A673 (cell line): ENCODE measurements around the gene GADD45GIP1. TPM values are rescaled to one million over a fixed set of nuclear protein-coding genes. Genes with fewer than 3 reads are reported as not detected.

Experiments
- BruUV-seq: library from RNA; stranded (reverse); fragments of 400-500 nt; replicated peaks from 2 replicates; lab custom pipeline; 2021; lab: Mats Ljungman, UMichigan
- CTCF ChIA-PET: fragments of 300-600 bp; sonication (Branson Sonifier 250); formaldehyde crosslinking; loops from one replicate; lab custom pipeline; 2022; ENCODE audit warnings: antibody characterized with exemption; lab: Charles Lee
- POLR2A ChIA-PET: fragments of 300-600 bp; sonication (Branson Sonifier 250); formaldehyde crosslinking; loops from one replicate; lab custom pipeline; 2022; ENCODE audit warnings: antibody characterized with exemption; ENCODE audit not compliant: low non-redundant PET; lab: Charles Lee
- DNase-seq: peaks from one replicate; pipeline ENCODE4 v3.0.0-alpha.2; 2015; ENCODE audit warnings: low spot score
- H3K27ac ChIP-seq: fragments of 200-600 bp; sonication (generic); 2 replicates; pipeline ENCODE4 v1.5.1; 2016; ENCODE audit warnings: mixed run types, low read depth, mild to moderate bottlenecking, mixed read lengths, antibody characterized with exemption, low read length; ENCODE audit not compliant: poor library complexity, severe bottlenecking
- H3K27me3 ChIP-seq: fragments of 200-600 bp; sonication (generic); replicated peaks from 2 replicates; pipeline ENCODE4 v1.6.1; 2017; ENCODE audit warnings: mixed run types, low read depth, mild to moderate bottlenecking, mixed read lengths, antibody characterized with exemption, low read length; ENCODE audit not compliant: insufficient read depth, poor library complexity
- H3K36me3 ChIP-seq: fragments of 200-600 bp; sonication (generic); 2 replicates; pipeline ENCODE4 v1.6.1; 2016; ENCODE audit warnings: mixed run types, mild to moderate bottlenecking, mixed read lengths, antibody characterized with exemption, low read length; ENCODE audit not compliant: insufficient read depth, poor library complexity, severe bottlenecking
- H3K4me1 ChIP-seq: fragments of 200-600 bp; sonication (generic); 2 replicates; pipeline ENCODE4 v1.6.1; 2017; ENCODE audit warnings: mixed run types, mild to moderate bottlenecking, mixed read lengths, antibody characterized with exemption, low read length; ENCODE audit not compliant: insufficient read depth, poor library complexity, severe bottlenecking
- H3K4me3 ChIP-seq: fragments of 200-600 bp; sonication (generic); 2 replicates; pipeline ENCODE4 v1.5.1; 2016; ENCODE audit warnings: low read depth, mixed run types, mild to moderate bottlenecking, mixed read lengths, low read length; ENCODE audit not compliant: poor library complexity, severe bottlenecking
- H3K9me3 ChIP-seq: fragments of 200-600 bp; sonication (generic); 2 replicates; pipeline ENCODE4 v1.6.1; 2016; ENCODE audit warnings: mixed run types, low read depth, mild to moderate bottlenecking, mixed read lengths, antibody characterized with exemption, low read length; ENCODE audit not compliant: poor library complexity, severe bottlenecking
- CTCF ChIP-seq: fragments of 300-800, 200-600 bp; sonication (generic); conservative IDR thresholded peaks from 2 replicates; pipeline ENCODE4 v1.5.1; 2017; ENCODE audit warnings: low read depth, mild to moderate bottlenecking, antibody characterized with exemption, low read length, moderate library complexity, mixed read lengths
- EZH2 ChIP-seq: fragments of 200-600 bp; sonication (generic); IDR thresholded peaks from 2 replicates; pipeline ENCODE4 v1.6.1; 2017; ENCODE audit warnings: borderline replicate concordance, low read depth, mild to moderate bottlenecking, mixed read lengths, antibody characterized with exemption, low read length; ENCODE audit not compliant: poor library complexity, severe bottlenecking
- intact Hi-C: fragments of 100-400 bp; cut with micrococcal nuclease; formaldehyde crosslinking; loops from one replicate; pipeline ENCODE4 v1.10.0; 2022; ENCODE audit not compliant: unreplicated experiment
- total RNA-seq: library from RNA; stranded (reverse); gene quantifications from 2 replicates; pipeline ENCODE4 v1.2.3, GENCODE V29; 2021

Gene GADD45GIP1
- total RNA-seq, 1 experiment from 2014 or later, result 67.5 TPM

DNA sequence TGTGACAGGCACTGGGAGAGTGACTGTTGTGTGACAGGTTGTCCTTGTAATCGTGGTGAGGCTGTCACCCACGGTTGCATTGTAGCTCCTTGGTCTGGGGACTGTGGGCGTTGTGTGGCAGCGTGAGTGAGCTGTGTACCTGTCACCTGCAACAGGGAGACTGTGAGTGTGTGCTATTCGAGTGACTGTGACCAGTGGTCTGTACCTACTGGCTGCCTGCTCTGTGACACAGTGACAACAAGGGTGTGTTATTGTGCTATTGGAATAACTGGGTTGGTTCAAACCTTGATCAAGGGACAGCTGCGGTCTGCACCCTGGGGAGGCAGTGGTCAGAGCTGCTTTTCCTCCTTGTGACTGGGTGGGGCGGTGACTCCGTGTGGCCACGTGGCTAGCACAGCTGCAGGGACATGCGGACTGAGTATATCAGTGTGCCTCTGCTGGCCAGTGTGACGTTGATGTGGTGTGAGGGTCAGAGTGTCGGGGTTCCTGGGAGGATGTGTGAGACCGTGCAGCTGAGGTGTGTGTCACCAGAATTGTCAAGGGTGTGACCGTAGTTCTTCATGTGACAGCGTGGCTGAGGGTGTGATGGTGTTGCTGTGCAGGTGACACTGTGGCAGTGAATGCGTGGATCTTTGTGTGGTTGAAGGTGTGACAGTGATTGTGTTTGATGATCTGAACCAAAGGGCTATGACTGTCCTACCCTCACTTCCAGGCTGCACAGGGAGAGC, 28.2 kb upstream of the GADD45GIP1 start:
- Histone ChIP-seq H3K9me3 (no peaks in the 10 kb centered on the region), H3K4me1 (peaks cover 6% of the 10 kb centered on the region), H3K36me3 (no peaks in the 10 kb centered on the region), H3K27ac (no peak overlapping the region), H3K27me3 (no peaks in the 10 kb centered on the region), H3K4me3 (no peak overlapping the region)
- TF ChIP-seq CTCF, result no peak
- no peak for TF ChIP-seq EZH2
- DNase-seq, result no peak
- ChIA-PET POLR2A (no interaction called here), CTCF (interaction anchor here (0.6 to 2.1 kb wide), 4 partner anchors 76 to 112 kb away, joined by 3 to 14 read pairs (median 4); no protein-coding TSS in a partner anchor)
- intact Hi-C loops, result no loop called here
- no TSS peak for BruUV-seq

DNA sequence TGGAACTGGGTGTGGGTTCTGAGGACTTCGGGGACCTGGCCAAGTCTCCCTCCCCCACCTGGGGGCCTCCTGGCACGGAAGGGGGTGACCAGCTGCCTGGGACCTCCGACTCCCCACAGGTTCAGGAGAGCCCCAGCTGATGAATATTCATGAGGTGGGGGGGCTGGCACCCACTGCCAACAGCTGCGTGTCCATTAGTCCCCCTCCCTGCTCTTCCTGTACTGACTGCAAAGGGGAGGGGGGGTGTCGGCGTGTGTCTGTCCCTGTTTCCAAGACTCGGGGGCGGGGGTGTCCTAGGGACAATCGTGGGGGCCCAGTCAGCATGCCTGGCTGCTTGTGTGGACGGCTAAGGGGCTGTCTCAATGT, 27.6 kb upstream of the GADD45GIP1 start:
- Histone ChIP-seq H3K4me1 (peaks cover 6% of the 10 kb centered on the region), H3K4me3 (no peak overlapping the region), H3K27ac (no peak overlapping the region), H3K27me3 (no peaks in the 10 kb centered on the region), H3K9me3 (no peaks in the 10 kb centered on the region), H3K36me3 (no peaks in the 10 kb centered on the region)
- TF ChIP-seq CTCF, result no peak
- no peak for TF ChIP-seq EZH2
- no peak for DNase-seq
- ChIA-PET CTCF (interaction anchor here (0.6 to 2.1 kb wide), 3 partner anchors 76 to 112 kb away, joined by 4 to 14 read pairs (median 4); no protein-coding TSS in a partner anchor), POLR2A (no interaction called here)
- intact Hi-C loops, result no loop called here
- BruUV-seq, result no TSS peak

DNA sequence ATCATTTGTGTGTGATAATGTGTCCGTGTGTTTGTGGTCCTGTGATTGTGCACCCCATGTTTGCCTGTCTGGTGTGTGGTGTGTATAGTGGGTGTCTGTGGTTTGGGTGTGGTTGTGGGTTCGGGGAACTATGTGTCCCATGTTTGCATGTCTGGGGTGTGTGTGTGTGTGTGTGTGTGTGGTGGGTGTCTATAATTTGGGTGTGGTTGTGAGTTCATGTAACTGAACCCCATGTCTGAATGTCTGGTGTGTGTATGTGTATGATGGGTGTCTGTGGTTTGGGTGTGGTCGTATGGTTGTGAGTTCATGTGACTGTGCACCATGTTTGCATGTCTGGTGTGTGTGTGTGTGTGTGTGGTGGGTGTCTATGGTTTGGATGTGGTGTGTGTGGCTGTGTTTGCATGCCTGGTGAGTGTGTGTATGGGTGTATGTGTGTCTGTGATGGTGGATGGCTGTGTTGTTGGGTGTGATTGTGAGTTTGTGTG, 27.2 kb upstream of the GADD45GIP1 start:
- ChIA-PET CTCF (interaction anchor here (0.6 to 2.1 kb wide), 5 partner anchors 29 to 184 kb away, joined by 3 to 14 read pairs (median 4); no protein-coding TSS in a partner anchor), POLR2A (no interaction called here)
- no peaks in the 10 kb centered on the region for H3K27me3 ChIP-seq
- H3K9me3 ChIP-seq, result no peaks in the 10 kb centered on the region
- no peak overlapping the region for H3K4me3 ChIP-seq
- no peak for DNase-seq
- TF ChIP-seq EZH2 (no peak), CTCF (no peak)
- peaks cover 6% of the 10 kb centered on the region for H3K4me1 ChIP-seq
- intact Hi-C loops, result no loop called here
- BruUV-seq, result no TSS peak
- H3K27ac ChIP-seq, result no peak overlapping the region
- H3K36me3 ChIP-seq, result no peaks in the 10 kb centered on the region
